ENCODE results near the gene CCND1.

Gene CCND1

DNA sequence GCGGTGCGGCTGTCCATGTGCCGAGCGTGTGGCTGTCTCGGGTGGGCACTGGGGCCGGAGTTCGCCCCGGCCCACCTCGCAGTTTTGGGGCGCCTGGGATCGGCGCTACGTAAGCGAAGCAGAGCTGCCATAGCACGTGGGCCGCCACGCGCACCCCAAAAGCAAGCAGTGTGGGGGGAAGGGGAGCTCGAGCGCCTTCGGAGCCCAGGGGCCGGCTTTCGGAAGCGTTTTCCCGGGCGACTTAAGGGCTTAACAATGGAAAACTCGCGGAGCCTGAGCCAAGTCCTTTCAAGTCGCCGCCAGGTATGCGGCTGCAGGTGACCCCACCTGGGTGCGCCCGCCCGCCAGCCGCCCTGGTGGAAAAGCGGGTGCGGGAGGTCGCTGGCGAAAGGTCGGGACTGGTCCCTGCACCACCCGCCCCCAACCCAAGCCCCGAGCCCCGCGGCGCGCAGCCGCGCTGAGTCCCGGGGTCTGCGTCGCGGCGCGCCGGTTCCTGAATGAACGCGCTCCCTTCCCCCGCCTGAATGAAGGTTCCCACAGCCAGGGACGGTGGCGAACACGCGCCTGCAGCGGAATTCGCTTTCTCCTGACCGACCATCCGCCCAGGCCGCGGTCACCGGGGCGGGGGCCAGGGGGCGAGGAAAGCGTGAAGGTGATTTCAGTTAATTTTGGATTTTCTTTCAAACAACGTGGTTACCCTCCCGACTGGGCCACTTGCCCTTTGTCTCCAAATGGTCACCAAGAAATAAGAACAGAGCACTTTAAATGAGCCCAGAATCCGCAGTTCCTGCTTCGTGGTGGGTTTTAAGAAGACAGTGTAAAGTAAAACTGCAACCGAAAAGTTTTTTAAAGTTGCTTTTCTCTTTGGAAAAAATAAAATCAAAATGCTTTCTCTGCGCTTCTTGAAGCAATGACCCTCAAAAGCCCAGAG is 2.8 kb upstream of the CCND1 start:
- peaks cover 44% of the 10 kb centered on the region for H3K27me3 ChIP-seq (ENCODE audit: control insufficient read depth, low read length)
- H3K36me3 ChIP-seq (ENCODE audit: control insufficient read depth, low read length), result no peaks in the 10 kb centered on the region
- no peak overlapping the region for H3K4me2 ChIP-seq (ENCODE audit: low read length)
- H3K9me3 ChIP-seq (ENCODE audit: control insufficient read depth, insufficient read depth, low read length), result no peaks in the 10 kb centered on the region
- H3K27ac ChIP-seq (ENCODE audit: low read depth, low read length), result no peak overlapping the region
- no peaks in the 10 kb centered on the region for H3K79me2 ChIP-seq (ENCODE audit: control insufficient read depth, low read length)
- no peak for TF ChIP-seq EZH2phosphoT487 (IDR thresholded peaks at IDR 0.05; ENCODE audit: borderline replicate concordance, low read length)
- TF ChIP-seq, protein P1, sequence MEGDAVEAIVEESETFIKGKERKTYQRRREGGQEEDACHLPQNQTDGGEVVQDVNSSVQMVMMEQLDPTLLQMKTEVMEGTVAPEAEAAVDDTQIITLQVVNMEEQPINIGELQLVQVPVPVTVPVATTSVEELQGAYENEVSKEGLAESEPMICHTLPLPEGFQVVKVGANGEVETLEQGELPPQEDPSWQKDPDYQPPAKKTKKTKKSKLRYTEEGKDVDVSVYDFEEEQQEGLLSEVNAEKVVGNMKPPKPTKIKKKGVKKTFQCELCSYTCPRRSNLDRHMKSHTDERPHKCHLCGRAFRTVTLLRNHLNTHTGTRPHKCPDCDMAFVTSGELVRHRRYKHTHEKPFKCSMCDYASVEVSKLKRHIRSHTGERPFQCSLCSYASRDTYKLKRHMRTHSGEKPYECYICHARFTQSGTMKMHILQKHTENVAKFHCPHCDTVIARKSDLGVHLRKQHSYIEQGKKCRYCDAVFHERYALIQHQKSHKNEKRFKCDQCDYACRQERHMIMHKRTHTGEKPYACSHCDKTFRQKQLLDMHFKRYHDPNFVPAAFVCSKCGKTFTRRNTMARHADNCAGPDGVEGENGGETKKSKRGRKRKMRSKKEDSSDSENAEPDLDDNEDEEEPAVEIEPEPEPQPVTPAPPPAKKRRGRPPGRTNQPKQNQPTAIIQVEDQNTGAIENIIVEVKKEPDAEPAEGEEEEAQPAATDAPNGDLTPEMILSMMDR (IDR thresholded peaks at IDR 0.05; ENCODE audit: low read depth, low read length, poor library complexity, severe bottlenecking), result no peak
- peaks cover 5% of the 10 kb centered on the region for H3K4me1 ChIP-seq (ENCODE audit: control insufficient read depth, low read length)
- no peaks in the 10 kb centered on the region for H3F3A ChIP-seq (ENCODE audit: control insufficient read depth, insufficient read depth)
- no peak overlapping the region for H3K4me3 ChIP-seq (ENCODE audit: low read length)
- H4K20me1 ChIP-seq (ENCODE audit: control insufficient read depth, insufficient read depth, low read depth, low read length), result no peaks in the 10 kb centered on the region
- H3K9me2 ChIP-seq (replicated peaks; ENCODE audit: control insufficient read depth, low read length), result no peaks in the 10 kb centered on the region

GRCh38 chr11:69638941-69639681 is 1.8 kb upstream of the CCND1 start:
- Histone ChIP-seq H3K4me2 (ENCODE audit: low read length) (no peak overlapping the region), H3K4me3 (ENCODE audit: low read length) (no peak overlapping the region), H3F3A (ENCODE audit: control insufficient read depth, insufficient read depth) (no peaks in the 10 kb centered on the region), H3K27me3 (ENCODE audit: control insufficient read depth, low read length) (peaks cover 44% of the 10 kb centered on the region), H3K4me1 (ENCODE audit: control insufficient read depth, low read length) (peaks cover 6% of the 10 kb centered on the region), H3K36me3 (ENCODE audit: control insufficient read depth, low read length) (no peaks in the 10 kb centered on the region), H3K9me3 (ENCODE audit: control insufficient read depth, insufficient read depth, low read length) (no peaks in the 10 kb centered on the region), H4K20me1 (ENCODE audit: control insufficient read depth, insufficient read depth, low read depth, low read length) (no peaks in the 10 kb centered on the region), H3K27ac (ENCODE audit: low read depth, low read length) (no peak overlapping the region), H3K9me2 (replicated peaks; ENCODE audit: control insufficient read depth, low read length) (no peaks in the 10 kb centered on the region), H3K79me2 (ENCODE audit: control insufficient read depth, low read length) (no peaks in the 10 kb centered on the region)
- TF ChIP-seq, protein P1 (IDR thresholded peaks at IDR 0.05; ENCODE audit: low read depth, low read length, poor library complexity, severe bottlenecking), result no peak
- no peak for TF ChIP-seq EZH2phosphoT487 (IDR thresholded peaks at IDR 0.05; ENCODE audit: borderline replicate concordance, low read length)

GRCh38 chr11:69639831-69640230 is 1.1 kb upstream of the CCND1 start:
- peaks cover 6% of the 10 kb centered on the region for H3K4me1 ChIP-seq (ENCODE audit: control insufficient read depth, low read length)
- H3K27me3 ChIP-seq (ENCODE audit: control insufficient read depth, low read length), result peaks cover 44% of the 10 kb centered on the region
- H3K79me2 ChIP-seq (ENCODE audit: control insufficient read depth, low read length), result no peaks in the 10 kb centered on the region
- H3K36me3 ChIP-seq (ENCODE audit: control insufficient read depth, low read length), result no peaks in the 10 kb centered on the region
- H3K4me3 ChIP-seq (ENCODE audit: low read length), result no peak overlapping the region
- no peak overlapping the region for H3K4me2 ChIP-seq (ENCODE audit: low read length)
- TF ChIP-seq, protein P1 (IDR thresholded peaks at IDR 0.05; ENCODE audit: low read depth, low read length, poor library complexity, severe bottlenecking), result no peak
- TF ChIP-seq EZH2phosphoT487 (IDR thresholded peaks at IDR 0.05; ENCODE audit: borderline replicate concordance, low read length), result no peak
- no peaks in the 10 kb centered on the region for H4K20me1 ChIP-seq (ENCODE audit: control insufficient read depth, insufficient read depth, low read depth, low read length)
- H3K27ac ChIP-seq (ENCODE audit: low read depth, low read length), result no peak overlapping the region
- no peaks in the 10 kb centered on the region for H3F3A ChIP-seq (ENCODE audit: control insufficient read depth, insufficient read depth)
- no peaks in the 10 kb centered on the region for H3K9me3 ChIP-seq (ENCODE audit: control insufficient read depth, insufficient read depth, low read length)
- no peaks in the 10 kb centered on the region for H3K9me2 ChIP-seq (replicated peaks; ENCODE audit: control insufficient read depth, low read length)

All from DOHH2 (cell line).